ENCODE measurements around the gene LAP3. TPM values are rescaled to one million over a fixed set of nuclear protein-coding genes. Genes with fewer than 3 reads are reported as not detected.

The LAP3 gene
- total and polyA plus RNA-seq, 8 donors = 46.4 to 152 (median 90.8) TPM

- H3K27me3 ChIP-seq = no peaks in the 10 kb centered on the region
- 82 to 88% (median 86%) methylated on average over 7 of the region's 7 CpGs for WGBS, 5 donors
- no peak overlapping the region for H3K27ac ChIP-seq
- peaks cover 80 to 99% (median 97%) of the 10 kb centered on the region in 4 donors for H3K36me3 ChIP-seq
- H3K4me3 ChIP-seq = no peak overlapping the region
- TF ChIP-seq, protein P1, sequence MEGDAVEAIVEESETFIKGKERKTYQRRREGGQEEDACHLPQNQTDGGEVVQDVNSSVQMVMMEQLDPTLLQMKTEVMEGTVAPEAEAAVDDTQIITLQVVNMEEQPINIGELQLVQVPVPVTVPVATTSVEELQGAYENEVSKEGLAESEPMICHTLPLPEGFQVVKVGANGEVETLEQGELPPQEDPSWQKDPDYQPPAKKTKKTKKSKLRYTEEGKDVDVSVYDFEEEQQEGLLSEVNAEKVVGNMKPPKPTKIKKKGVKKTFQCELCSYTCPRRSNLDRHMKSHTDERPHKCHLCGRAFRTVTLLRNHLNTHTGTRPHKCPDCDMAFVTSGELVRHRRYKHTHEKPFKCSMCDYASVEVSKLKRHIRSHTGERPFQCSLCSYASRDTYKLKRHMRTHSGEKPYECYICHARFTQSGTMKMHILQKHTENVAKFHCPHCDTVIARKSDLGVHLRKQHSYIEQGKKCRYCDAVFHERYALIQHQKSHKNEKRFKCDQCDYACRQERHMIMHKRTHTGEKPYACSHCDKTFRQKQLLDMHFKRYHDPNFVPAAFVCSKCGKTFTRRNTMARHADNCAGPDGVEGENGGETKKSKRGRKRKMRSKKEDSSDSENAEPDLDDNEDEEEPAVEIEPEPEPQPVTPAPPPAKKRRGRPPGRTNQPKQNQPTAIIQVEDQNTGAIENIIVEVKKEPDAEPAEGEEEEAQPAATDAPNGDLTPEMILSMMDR (IDR thresholded peaks at IDR 0.05) = no peak
- TF ChIP-seq POLR2AphosphoS5 (IDR thresholded peaks at IDR 0.05) (no peak), EP300 (IDR thresholded peaks at IDR 0.05) (no peak), POLR2A (IDR thresholded peaks at IDR 0.05) (no peak)
- DNase-seq = no peak
- no peaks in the 10 kb centered on the region for H3K9me3 ChIP-seq
- H3K4me1 ChIP-seq = peaks cover 5 to 17% (median 10%) of the 10 kb centered on the region in 4 donors
- intact Hi-C loops (cut with DNase I; ENCODE audit: low total_unique reads) = no loop called here
Measured at GRCh38 chr4:17623451-17624001, 46.5 kb downstream of the LAP3 start.

DNA sequence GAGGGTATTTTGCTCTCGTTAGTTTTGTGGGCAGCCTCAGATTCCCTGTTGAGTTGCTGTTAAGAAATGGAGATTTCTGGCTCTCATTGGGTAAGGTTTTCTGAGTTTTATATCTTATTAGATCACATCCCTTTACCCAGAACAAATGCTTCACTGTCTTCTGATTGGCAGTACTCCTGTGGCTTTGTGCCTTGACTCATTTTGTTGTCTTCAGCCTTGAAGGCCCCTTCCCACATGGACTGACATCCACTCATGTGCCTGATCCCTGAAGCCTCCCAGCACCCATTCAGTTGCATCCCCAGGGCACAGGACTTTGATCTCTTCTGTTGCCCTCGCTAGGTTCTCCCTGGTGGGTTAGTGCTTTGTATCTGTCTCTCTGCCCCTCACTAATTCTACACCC, 47.8 kb downstream of the LAP3 start:
- Histone ChIP-seq H3K4me1 (peaks cover 0 to 4% (median under 1%) of the 10 kb centered on the region in 4 donors), H3K9me3 (no peaks in the 10 kb centered on the region), H3K36me3 (peaks cover 82 to 100% (median 100%) of the 10 kb centered on the region in 4 donors), H3K27me3 (no peaks in the 10 kb centered on the region), H3K27ac (no peak overlapping the region), H3K4me3 (no peak overlapping the region)
- no peak for DNase-seq
- intact Hi-C loops (cut with DNase I; ENCODE audit: low total_unique reads) = no loop called here
- 76 to 88% (median 79%) methylated on average over 2 of the region's 2 CpGs for WGBS, 5 donors
- TF ChIP-seq POLR2A (IDR thresholded peaks at IDR 0.05) (no peak), POLR2AphosphoS5 (IDR thresholded peaks at IDR 0.05) (no peak), EP300 (IDR thresholded peaks at IDR 0.05) (no peak)
- TF ChIP-seq, protein P1 (IDR thresholded peaks at IDR 0.05) = no peak

DNA sequence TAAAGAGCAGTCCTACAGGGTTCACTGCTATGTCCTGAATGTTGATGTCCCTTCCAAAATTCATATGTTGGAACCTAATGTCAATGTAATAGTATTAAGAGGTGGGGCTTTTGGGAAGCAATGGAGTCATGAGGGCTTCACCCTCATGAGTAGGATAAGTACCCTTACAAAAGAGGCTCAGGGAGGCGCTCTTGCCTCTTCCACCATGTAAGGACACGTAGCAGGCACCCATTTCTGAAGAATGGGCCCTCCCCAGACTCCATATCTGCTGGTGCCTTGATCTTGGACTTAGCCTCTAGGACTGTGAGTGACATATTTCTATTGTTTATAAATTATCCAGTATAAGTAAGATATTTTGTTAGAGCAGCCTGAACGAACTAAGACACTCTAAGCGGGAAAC, 53.2 kb downstream of the LAP3 start:
- Histone ChIP-seq H3K27ac (no peak overlapping the region), H3K4me1 (no peaks in the 10 kb centered on the region), H3K4me3 (no peak overlapping the region), H3K27me3 (no peaks in the 10 kb centered on the region), H3K9me3 (no peaks in the 10 kb centered on the region), H3K36me3 (peaks cover 43 to 100% (median 100%) of the 10 kb centered on the region in 4 donors)
- intact Hi-C loops (cut with DNase I; ENCODE audit: low total_unique reads) = no loop called here
- TF ChIP-seq EP300 (IDR thresholded peaks at IDR 0.05) = no peak
- TF ChIP-seq POLR2A (IDR thresholded peaks at IDR 0.05) = no peak
- TF ChIP-seq POLR2AphosphoS5 (IDR thresholded peaks at IDR 0.05) = no peak
- TF ChIP-seq, protein P1 (IDR thresholded peaks at IDR 0.05) = no peak
- 85 to 95% (median 92%) methylated on average over 4 of the region's 4 CpGs for WGBS, 5 donors
- no peak for DNase-seq

GRCh38 chr4:17633600-17633999, 56.6 kb downstream of the LAP3 start:
- H3K4me3 ChIP-seq = no peak overlapping the region
- peaks cover 0 to 6% (median 0%) of the 10 kb centered on the region in 4 donors for H3K4me1 ChIP-seq
- H3K27ac ChIP-seq = no peak overlapping the region
- no peaks in the 10 kb centered on the region for H3K27me3 ChIP-seq
- TF ChIP-seq POLR2A (IDR thresholded peaks at IDR 0.05) = no peak
- TF ChIP-seq EP300 (IDR thresholded peaks at IDR 0.05) = no peak
- no peak for TF ChIP-seq POLR2AphosphoS5 (IDR thresholded peaks at IDR 0.05)
- TF ChIP-seq, protein P1 (IDR thresholded peaks at IDR 0.05) = no peak
- DNase-seq = no peak
- H3K36me3 ChIP-seq = peaks cover 14 to 78% (median 75%) of the 10 kb centered on the region in 4 donors
- WGBS, 5 donors = 93 to 97% (median 94%) methylated on average over 9 of the region's 9 CpGs
- intact Hi-C loops (cut with DNase I; ENCODE audit: low total_unique reads) = no loop called here
- no peaks in the 10 kb centered on the region for H3K9me3 ChIP-seq
